ENCODE results near the gene KRTAP10-5.

DNA sequence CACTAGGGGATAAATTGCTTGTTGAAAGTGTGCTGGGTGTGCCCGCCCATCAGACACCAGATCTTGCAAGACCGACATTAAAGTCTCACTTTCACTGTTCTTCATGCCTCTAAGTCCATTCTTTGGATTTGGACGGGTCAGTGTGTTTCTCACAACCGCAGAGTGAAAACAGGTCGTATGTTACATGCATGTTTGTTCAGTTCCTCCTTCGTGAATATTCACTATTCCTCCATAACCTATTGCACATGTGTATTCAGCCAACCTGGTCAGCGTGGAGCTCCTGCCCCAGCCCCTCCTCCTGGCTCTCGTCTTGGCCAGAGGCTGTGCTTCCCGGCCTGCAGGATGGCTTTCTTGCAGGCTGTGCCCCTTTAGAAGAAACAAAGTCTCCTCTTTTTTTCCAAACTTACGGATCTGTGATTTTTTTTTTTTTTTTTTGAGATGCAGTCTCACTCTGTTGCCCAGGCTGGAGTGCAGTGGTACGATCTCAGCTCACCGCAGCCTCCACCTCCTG, 14.1 kb upstream of the KRTAP10-5 start:
- TF ChIP-seq, protein P1, sequence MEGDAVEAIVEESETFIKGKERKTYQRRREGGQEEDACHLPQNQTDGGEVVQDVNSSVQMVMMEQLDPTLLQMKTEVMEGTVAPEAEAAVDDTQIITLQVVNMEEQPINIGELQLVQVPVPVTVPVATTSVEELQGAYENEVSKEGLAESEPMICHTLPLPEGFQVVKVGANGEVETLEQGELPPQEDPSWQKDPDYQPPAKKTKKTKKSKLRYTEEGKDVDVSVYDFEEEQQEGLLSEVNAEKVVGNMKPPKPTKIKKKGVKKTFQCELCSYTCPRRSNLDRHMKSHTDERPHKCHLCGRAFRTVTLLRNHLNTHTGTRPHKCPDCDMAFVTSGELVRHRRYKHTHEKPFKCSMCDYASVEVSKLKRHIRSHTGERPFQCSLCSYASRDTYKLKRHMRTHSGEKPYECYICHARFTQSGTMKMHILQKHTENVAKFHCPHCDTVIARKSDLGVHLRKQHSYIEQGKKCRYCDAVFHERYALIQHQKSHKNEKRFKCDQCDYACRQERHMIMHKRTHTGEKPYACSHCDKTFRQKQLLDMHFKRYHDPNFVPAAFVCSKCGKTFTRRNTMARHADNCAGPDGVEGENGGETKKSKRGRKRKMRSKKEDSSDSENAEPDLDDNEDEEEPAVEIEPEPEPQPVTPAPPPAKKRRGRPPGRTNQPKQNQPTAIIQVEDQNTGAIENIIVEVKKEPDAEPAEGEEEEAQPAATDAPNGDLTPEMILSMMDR (IDR thresholded peaks at IDR 0.05): no peak
- no peak for TF ChIP-seq POLR2A (IDR thresholded peaks at IDR 0.05)

Data from right lobe of liver (tissue), 4 donors.